Fibroblast of mammary gland (primary cell): Measurements from ENCODE around the gene PASD1.

Experiments
- DNase-seq: peaks from one replicate; pipeline ENCODE4 v3.0.0-alpha.2; 2010; ENCODE audit warnings: low read depth
- H3K4me3 ChIP-seq: 2 replicates; pipeline ENCODE4 v1.5.1; 2011; ENCODE audit warnings: low read depth, mild to moderate bottlenecking, low read length, moderate library complexity; ENCODE audit not compliant: control insufficient read depth
- TF ChIP-seq, protein P1 (sequence below): conservative IDR thresholded peaks from 2 replicates; pipeline ENCODE4 v1.5.1; 2011; ENCODE audit warnings: low read depth, low read length, inconsistent platforms; ENCODE audit not compliant: control insufficient read depth, insufficient read depth

PASD1 gene

DNA sequence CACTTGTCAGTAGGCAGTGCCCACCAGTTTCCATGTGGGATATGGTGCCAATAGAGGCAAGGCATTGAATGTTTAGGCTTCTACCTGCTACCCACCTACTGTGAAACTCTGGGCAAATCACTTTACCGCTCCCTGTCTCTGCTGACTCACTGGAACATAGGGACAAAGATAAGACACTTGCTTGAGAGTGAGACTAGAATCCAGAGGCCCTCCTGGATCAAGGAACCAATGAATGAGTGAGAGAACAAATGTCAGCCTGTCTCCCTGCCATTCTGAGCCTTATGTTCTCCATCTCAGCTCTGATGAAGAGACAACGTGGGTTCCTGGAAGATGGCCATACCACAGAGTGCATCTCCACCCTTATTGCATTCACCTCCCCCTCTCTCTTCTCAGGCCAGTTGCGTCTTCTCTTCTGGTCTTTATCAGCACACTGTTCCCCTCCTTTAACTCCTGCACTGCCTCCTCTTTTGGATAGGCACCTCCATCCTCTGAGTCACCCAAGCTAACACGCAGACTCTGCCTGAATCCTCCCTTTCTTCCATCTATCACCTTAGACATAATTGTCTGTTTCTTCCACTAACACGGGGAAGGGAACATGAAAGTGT, 116.4 kb downstream of the PASD1 start:
- peak; percentile 11 for DNase-seq
- H3K4me3 ChIP-seq = no peak overlapping the region
- TF ChIP-seq, protein P1, sequence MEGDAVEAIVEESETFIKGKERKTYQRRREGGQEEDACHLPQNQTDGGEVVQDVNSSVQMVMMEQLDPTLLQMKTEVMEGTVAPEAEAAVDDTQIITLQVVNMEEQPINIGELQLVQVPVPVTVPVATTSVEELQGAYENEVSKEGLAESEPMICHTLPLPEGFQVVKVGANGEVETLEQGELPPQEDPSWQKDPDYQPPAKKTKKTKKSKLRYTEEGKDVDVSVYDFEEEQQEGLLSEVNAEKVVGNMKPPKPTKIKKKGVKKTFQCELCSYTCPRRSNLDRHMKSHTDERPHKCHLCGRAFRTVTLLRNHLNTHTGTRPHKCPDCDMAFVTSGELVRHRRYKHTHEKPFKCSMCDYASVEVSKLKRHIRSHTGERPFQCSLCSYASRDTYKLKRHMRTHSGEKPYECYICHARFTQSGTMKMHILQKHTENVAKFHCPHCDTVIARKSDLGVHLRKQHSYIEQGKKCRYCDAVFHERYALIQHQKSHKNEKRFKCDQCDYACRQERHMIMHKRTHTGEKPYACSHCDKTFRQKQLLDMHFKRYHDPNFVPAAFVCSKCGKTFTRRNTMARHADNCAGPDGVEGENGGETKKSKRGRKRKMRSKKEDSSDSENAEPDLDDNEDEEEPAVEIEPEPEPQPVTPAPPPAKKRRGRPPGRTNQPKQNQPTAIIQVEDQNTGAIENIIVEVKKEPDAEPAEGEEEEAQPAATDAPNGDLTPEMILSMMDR = no peak

DNA sequence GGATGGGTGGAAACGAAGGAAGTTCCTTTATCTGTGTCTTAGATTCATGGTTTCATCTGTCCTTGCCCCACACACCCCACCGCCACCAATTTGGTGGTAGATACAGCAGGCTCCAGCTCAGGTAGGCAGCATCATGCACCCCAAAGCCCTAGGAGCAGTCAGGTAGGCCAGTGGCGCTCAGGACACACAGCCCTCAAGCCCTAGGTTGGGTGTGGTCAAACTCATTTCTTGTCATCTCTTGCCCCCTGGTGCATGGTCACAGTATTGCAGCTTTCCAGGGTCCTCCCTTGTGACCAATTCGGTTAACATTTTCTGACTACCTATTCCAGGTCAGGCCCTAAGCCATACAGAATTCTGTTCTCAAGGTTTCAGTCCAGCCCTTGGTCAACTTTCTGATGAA, 117.3 kb downstream of the PASD1 start:
- TF ChIP-seq, protein P1 = peak; percentile 58
- no peak overlapping the region for H3K4me3 ChIP-seq
- DNase-seq = peak; percentile 43

DNA sequence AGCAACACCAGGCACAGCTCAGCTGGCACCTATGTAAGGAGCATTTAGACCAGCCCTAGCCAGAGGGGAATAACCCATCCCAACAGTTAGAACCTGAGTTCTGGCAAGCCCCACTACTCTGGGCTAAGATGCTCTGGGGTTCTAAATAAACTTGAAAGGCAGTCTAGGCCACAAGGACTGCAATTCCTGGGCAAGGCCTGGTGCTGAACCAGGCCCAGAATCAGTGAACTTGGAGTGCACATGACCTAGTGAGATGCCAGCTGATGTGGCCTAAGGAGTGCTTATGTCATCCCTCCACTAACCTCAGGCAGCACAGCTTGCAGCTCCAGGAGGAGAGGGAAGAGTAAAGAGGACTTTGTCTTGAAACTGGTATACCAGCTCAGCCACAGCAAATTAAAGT, 124.2 kb downstream of the PASD1 start:
- DNase-seq = no peak
- TF ChIP-seq, protein P1 = no peak
- no peak overlapping the region for H3K4me3 ChIP-seq

DNA sequence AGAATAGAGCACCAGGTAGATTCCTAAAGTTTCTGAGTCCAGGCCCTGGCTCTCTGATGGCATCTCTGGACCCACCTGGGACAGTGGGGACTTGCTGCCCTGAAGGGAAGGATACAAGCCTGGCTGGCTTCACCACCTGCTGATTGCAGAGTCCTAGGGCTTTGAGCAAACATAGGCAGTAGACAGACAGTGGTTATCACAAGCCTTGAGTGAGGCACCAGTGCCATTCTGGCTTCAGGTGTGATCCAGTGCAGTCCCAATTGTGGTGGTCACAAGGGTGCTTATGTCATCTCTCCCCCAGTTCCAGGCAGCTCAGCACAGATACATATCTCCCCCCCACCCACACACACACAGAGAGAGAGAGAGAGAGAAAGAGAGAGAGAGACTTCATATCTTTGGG, 125.2 kb downstream of the PASD1 start:
- DNase-seq = no peak
- no peak overlapping the region for H3K4me3 ChIP-seq
- TF ChIP-seq, protein P1 = no peak

DNA sequence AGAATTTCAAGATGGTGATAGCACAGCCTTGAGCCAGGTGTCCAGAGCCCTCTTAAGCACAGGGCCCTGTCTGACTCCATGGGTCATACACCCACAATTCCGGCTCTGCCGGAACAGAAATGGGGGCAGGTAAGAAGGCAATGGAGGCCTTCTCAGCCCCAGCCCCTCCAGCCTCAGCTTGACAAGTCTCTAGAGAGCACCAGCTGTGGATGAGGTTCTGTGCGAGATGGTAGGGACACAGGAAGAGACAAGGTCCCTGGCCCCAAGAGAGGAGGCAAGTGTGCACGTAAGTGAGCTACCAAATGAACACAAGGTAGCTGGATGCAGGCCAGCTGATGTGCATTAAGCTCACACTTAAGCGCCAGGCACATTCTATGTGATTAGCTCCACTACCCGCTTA, 129.3 kb downstream of the PASD1 start:
- H3K4me3 ChIP-seq = no peak overlapping the region
- no peak for DNase-seq
- TF ChIP-seq, protein P1 = no peak

- DNase-seq = no peak
- H3K4me3 ChIP-seq = no peak overlapping the region
- TF ChIP-seq, protein P1 = no peak
These were observed 130.6 kb downstream of the PASD1 start for GRCh38 chrX:151694121-151694520.
